ENCODE results near the gene PRTN3.
"Not testable (repeated sequence)": the region's sequence is repeated elsewhere in the genome, so short reads cannot be mapped to it uniquely, and the experiment has no call there.

Gene PRTN3

GRCh38 chr19:883661-884211 is 42.9 kb downstream of the PRTN3 start:
- DNase-seq (ENCODE audit: low spot score): peak; percentile 39

GRCh38 chr19:884420-885211 is 43.8 kb downstream of the PRTN3 start:
- DNase-seq (ENCODE audit: low spot score): no peak

- DNase-seq (ENCODE audit: low spot score): no peak
Observed at GRCh38 chr19:885536-886224, 44.9 kb downstream of the PRTN3 start.

GRCh38 chr19:887072-887471 is 46.3 kb downstream of the PRTN3 start:
- DNase-seq (ENCODE audit: low spot score): no peak

- DNase-seq (ENCODE audit: low spot score): no peak
Observed at GRCh38 chr19:887599-887998, 46.8 kb downstream of the PRTN3 start.

DNA sequence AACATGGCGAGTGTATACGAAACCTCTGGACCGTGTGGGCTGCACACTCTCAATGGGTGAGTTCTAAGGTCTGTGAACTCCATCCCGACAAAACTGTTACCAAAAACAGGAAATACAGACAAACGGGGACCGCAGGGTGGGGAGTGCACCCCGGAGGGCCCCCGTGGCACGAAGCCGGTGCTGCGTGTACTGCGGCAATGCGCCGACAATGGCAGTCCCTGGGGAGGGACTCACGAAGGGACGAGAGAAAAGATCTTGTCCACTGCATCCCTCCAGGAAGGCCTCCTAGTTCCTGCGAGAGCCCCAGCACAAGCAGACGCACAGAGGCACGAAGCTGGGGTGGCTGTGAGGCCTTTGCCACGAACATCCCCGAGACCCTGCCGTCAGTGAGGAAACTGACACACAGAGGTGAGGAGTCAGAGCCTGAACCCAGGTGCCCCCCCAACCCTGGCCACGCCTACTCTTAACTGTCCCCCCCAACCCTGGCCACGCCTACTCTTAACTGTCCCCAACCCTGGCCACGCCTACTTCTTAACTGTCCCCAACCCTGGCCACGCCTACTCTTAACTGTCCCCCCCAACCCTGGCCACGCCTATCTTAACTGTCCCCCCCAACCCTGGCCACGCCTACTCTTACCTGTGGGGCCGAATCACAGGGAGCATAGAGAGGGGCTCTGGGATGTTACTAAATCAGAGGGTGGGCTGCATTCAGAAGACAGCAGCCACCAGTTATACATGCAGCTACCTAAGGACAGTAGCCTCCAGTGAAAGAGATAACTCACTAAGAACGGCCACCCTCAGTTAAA is 48.0 kb downstream of the PRTN3 start:
- peak; percentile 60 for DNase-seq (ENCODE audit: low spot score)

- no peak for DNase-seq (ENCODE audit: low spot score)
Observed at GRCh38 chr19:889662-890295, 49.0 kb downstream of the PRTN3 start.

DNA sequence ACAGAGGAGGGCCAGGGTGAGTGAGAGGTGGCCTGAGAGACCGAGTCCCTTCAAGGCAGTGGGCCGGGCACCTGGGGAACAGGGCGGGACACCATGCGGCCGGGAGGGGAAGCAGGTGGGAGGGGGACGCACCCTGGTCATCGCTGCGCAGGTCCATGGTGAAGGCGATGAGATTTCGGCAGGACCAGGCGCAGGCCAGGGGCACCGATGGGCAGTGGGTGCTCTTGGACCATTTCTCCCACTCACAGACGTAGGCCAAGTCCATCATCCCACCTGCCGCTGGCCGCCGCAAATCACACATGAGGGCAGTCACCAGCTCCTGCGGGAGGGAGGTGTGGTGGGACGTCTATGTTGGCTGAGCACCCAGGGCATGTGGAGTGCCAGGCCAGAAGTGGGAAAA is 50.0 kb downstream of the PRTN3 start:
- no peak for DNase-seq (ENCODE audit: low spot score)

DNA sequence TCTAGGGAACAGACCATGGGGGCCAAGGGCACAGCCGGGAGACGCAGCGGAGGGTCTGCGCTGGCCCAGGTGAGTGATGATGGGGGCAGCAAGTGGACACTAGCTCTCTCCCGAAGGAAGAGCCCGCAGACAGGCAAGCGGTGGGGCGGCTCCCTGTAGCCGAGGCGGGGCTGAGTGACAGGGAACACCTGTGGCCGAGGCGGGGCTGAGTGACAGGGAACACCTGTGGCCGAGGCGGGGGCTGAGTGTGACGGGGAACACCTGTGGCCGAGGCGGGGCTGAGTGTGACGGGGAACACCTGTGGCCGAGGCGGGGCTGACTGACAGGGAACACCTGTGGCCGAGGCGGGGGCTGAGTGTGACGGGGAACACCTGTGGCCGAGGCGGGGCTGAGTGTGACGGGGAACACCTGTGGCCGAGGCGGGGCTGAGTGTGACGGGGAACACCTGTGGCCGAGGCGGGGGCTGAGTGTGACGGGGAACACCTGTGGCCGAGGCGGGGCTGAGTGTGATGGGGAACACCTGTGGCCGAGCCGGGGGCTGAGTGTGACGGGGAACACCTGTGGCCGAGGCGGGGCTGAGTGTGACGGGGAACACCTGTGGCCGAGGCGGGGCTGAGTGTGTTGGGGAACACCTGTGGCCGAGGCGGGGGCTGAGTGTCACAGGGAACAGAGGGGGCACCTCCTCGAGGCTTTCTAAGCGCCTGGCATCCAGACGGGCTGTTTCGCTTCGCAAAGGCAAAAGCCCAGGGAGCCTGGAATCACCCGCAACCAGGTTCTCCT is 50.8 kb downstream of the PRTN3 start:
- DNase-seq (ENCODE audit: low spot score): not testable (repeated sequence)

- no peak for DNase-seq (ENCODE audit: low spot score)
Observed at GRCh38 chr19:892243-892893, 51.6 kb downstream of the PRTN3 start.

DNA sequence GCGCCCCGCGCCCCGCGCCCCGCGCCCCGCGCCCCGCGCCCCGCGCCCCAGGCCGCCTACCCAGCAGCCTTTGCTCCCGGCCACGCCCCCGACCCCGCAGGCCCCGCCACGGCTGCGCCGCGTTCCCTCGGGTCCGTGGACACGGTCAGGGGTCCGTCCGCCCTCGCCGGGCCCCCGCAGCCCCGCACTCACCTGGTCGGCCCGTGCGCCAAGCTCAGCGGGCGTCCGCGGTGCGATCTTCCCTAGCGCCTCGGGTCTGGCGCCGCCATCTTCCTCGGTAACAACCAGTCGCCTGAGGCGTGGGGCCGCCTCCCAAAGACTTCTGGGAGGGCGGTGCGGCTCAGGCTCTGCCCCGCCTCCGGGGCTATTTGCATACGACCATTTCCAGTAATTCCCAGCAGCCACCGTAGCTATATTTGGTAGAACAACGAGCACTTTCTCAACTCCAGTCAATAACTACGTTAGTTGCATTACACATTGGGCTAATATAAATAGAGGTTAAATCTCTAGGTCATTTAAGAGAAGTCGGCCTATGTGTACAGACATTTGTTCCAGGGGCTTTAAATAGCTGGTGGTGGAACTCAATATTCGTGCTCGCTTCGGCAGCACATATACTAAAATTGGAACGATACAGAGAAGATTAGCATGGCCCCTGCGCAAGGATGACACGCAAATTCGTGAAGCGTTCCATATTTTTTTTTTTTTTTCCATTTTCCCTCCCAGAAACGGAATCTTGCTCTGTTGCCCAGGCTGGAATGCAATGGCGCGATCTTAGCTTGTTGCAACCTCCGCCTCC is 52.3 kb downstream of the PRTN3 start, which contains the start of the genes MED16 and RNU6-9:
Gene MED16, minus strand, starts transcription at position 294 of the 796 bp plus-strand sequence. CDS start 2,056 bp downstream, outside the sequence.
Gene RNU6-9, plus strand, starts transcription at position 591 of the 796 bp plus-strand sequence.
- DNase-seq (ENCODE audit: low spot score): peak; percentile 96

DNA sequence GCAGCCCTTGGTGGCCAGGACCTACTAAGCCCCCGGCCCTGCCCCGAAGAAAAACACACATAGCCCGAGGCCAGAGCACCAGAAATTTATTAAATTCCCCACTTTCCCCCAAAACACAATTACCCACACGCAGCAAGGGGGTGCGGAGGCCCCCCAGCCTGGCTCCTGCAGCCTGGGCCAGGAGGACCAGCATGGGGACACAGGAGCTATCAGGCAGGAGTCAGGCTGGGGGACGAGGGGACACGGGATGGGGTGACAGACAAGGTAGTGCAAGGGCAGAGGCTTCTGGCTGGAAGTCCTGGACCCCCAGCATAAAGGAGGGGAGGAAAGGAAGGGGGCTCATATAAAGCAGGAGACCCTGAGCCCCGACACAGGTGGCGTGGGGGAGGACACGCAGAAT is 55.6 kb downstream of the PRTN3 start:
- DNase-seq (ENCODE audit: low spot score): no peak

GRCh38 chr19:896999-897398 is 56.2 kb downstream of the PRTN3 start:
- DNase-seq (ENCODE audit: low spot score): no peak

GRCh38 chr19:897442-898039 is 56.7 kb downstream of the PRTN3 start:
- DNase-seq (ENCODE audit: low spot score): no peak
